PC-9 (cell line): Measurements from ENCODE around the gene CDC14B.

Source experiments
- EZH2 ChIP-seq: fragments of 200-600 bp; sonication (generic); IDR thresholded peaks from 2 replicates; pipeline ENCODE4 v1.8.0; 2017; ENCODE audit warnings: antibody characterized with exemption, low read depth
- TF ChIP-seq, protein P1 (sequence below): fragments of 200-600 bp; sonication (generic); conservative IDR thresholded peaks from 2 replicates; pipeline ENCODE4 v1.6.1; 2017; ENCODE audit warnings: mixed run types, antibody characterized with exemption, mild to moderate bottlenecking, moderate library complexity

DNA sequence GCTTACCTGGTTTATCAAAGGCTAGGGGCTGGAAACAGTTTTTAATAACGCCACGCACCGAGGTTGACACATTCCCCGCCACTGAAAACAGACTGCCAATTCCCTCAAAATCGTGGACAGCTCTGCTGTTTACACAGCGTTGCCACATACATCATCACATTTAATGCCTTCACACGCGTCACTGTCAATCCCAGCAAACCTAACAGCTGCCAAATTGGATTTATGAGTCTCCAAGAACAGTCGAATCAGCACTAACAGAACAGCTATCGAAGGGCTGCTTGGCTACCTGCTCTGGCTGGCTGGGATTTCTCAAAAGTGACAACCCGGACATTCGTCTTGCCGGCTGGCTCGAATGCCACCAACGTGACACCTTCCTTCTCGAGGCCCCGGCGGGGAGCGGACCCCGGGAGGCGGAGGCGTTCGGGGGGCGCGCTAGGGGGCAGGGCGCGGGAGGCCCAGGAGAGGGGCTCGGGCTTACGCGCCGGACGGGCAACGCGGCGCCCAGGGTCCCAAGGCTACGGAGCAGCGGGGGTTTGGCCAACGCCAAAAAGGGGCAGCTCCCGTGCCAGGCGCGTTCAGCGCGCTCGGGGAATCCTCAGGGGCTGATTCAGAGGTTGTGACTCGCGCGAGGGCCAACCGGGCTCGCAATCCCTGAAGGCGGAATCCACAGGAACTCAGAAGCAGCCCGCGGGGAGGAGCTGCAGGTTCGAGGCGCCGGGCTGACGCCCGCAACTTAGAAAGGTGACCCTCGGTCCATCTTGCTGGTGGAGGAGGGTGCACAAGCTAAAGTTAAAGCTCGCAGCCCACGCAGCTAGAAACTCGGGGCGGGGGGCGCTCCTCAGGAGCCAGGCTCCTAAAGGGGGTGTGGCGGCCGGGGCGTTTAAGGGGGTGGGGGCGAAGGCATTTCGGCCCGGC, 1.2 kb downstream of the CDC14B start:
- TF ChIP-seq, protein P1, sequence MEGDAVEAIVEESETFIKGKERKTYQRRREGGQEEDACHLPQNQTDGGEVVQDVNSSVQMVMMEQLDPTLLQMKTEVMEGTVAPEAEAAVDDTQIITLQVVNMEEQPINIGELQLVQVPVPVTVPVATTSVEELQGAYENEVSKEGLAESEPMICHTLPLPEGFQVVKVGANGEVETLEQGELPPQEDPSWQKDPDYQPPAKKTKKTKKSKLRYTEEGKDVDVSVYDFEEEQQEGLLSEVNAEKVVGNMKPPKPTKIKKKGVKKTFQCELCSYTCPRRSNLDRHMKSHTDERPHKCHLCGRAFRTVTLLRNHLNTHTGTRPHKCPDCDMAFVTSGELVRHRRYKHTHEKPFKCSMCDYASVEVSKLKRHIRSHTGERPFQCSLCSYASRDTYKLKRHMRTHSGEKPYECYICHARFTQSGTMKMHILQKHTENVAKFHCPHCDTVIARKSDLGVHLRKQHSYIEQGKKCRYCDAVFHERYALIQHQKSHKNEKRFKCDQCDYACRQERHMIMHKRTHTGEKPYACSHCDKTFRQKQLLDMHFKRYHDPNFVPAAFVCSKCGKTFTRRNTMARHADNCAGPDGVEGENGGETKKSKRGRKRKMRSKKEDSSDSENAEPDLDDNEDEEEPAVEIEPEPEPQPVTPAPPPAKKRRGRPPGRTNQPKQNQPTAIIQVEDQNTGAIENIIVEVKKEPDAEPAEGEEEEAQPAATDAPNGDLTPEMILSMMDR, result no peak
- no peak for TF ChIP-seq EZH2
